Naive thymus-derived CD8-positive, alpha-beta T cell (primary cell): Measurements from ENCODE around the gene AKAP1. TPM values are rescaled to one million over a fixed set of nuclear protein-coding genes. Genes with fewer than 3 reads are reported as not detected.
"Not testable (repeated sequence)": the region's sequence is repeated elsewhere in the genome, so short reads cannot be mapped to it uniquely, and the experiment has no call there.

ENCODE experiments used
- ATAC-seq, 2 donors: fragments of 150-1000 bp; cut with Tn5 transposase in 1 of 2; sonication (Bioruptor Pico), chemical (Tn5 transposase) in 1 of 2; 1 replicate in 1 of 2; 2 replicates in 1 of 2; pipeline ENCODE4 v1.10.0; 2021; ENCODE audit warnings: mild to moderate bottlenecking in 2 of 2, moderate library complexity in 2 of 2
- POLR2A ChIA-PET: fragments of 350-600 bp; sonication (Branson Sonifier 250); formaldehyde crosslinking; loops from one replicate; lab custom pipeline; 2021; ENCODE audit warnings: antibody characterized with exemption; lab: Charles Lee
- DNase-seq, 10 donors: peaks; one replicate each; pipeline versions ENCODE4 v3.0.0 to v3.0.0-alpha.2; 2020 to 2022
- H3K27ac Mint-ChIP-seq, 10 donors: one replicate each; pipeline ENCODE4 v1.8.0; 2020 to 2022; ENCODE audit warnings: mild to moderate bottlenecking in 10 of 10, mixed read lengths in 10 of 10, moderate library complexity in 4 of 10, inconsistent platforms in 1 of 10
- H3K27me3 Mint-ChIP-seq, 5 donors: one replicate each; pipeline ENCODE4 v1.8.0; 2021 to 2022; ENCODE audit warnings: mixed read lengths in 5 of 5
- H3K36me3 Mint-ChIP-seq, 3 donors: one replicate each; pipeline ENCODE4 v1.8.0; 2020 to 2022; ENCODE audit warnings: mixed read lengths in 3 of 3, mild to moderate bottlenecking in 2 of 3, inconsistent platforms in 1 of 3
- H3K4me1 Mint-ChIP-seq, 4 donors: one replicate each; pipeline ENCODE4 v1.8.0; 2021 to 2022; ENCODE audit warnings: mixed read lengths in 4 of 4
- H3K4me3 Mint-ChIP-seq, 10 donors: one replicate each; pipeline ENCODE4 v1.8.0; 2020 to 2022; ENCODE audit warnings: mild to moderate bottlenecking in 10 of 10, mixed read lengths in 10 of 10, moderate library complexity in 6 of 10, inconsistent platforms in 1 of 10
- H3K9me3 Mint-ChIP-seq, 9 donors: one replicate each; pipeline ENCODE4 v1.8.0; 2020 to 2022; ENCODE audit warnings: mixed read lengths in 9 of 9, mild to moderate bottlenecking in 3 of 9, inconsistent platforms in 1 of 9, moderate library complexity in 1 of 9
- polyA plus RNA-seq, 3 donors: library from polyadenylated mRNA; unstranded; fragments of 300-500 nt; fragmentation: Illumina TruSeq; gene quantifications; one replicate each; pipeline ENCODE4 v1.2.3, GENCODE V29; 2021
- total RNA-seq, 8 experiments: library from RNA in 2 of 8; stranded (reverse) in 2 of 8; gene quantifications; one replicate each; pipeline ENCODE4 v1.2.3 and lab custom pipeline; 2021 to 2026

AKAP1 gene
- total and polyA plus RNA-seq, 5 experiments from 2014 or later: 14.5 to 31.3 (median 26.9) TPM

GRCh38 chr17:57096472-57097202 is 11.6 kb downstream of the AKAP1 start:
- Mint-ChIP-seq H3K9me3 (no peaks in the 10 kb centered on the region), H3K4me3 (no peak overlapping the region), H3K36me3 (peaks cover 0 to 5% (median 0%) of the 10 kb centered on the region in 3 donors), H3K27me3 (no peaks in the 10 kb centered on the region), H3K27ac (no peak overlapping the region), H3K4me1 (peaks cover 29 to 60% (median 45%) of the 10 kb centered on the region in 4 donors)
- no peak for ATAC-seq
- no peak for DNase-seq
- POLR2A ChIA-PET: no interaction called here

GRCh38 chr17:57097832-57098421 is 12.9 kb downstream of the AKAP1 start:
- Mint-ChIP-seq H3K4me3 (no peak overlapping the region), H3K4me1 (peaks cover 29 to 56% (median 41%) of the 10 kb centered on the region in 4 donors), H3K9me3 (no peaks in the 10 kb centered on the region), H3K36me3 (peaks cover 0 to 5% (median 0%) of the 10 kb centered on the region in 3 donors), H3K27ac (peak overlapping the region in 3 of 10 donors; percentile 20 to 63 (median 26)), H3K27me3 (no peaks in the 10 kb centered on the region)
- DNase-seq: no peak
- no peak for ATAC-seq
- POLR2A ChIA-PET: interaction anchor here (0.7 kb wide), 1 partner anchor 707 kb away, joined by 3 read pairs; no protein-coding TSS in a partner anchor

- no peaks in the 10 kb centered on the region for H3K9me3 Mint-ChIP-seq
- POLR2A ChIA-PET: no interaction called here
- peaks cover 24 to 49% (median 41%) of the 10 kb centered on the region in 4 donors for H3K4me1 Mint-ChIP-seq
- peak overlapping the region in 4 of 10 donors; percentile 9 to 75 (median 45) for H3K27ac Mint-ChIP-seq
- no peaks in the 10 kb centered on the region for H3K27me3 Mint-ChIP-seq
- peaks cover 0 to 2% (median 0%) of the 10 kb centered on the region in 3 donors for H3K36me3 Mint-ChIP-seq
- H3K4me3 Mint-ChIP-seq: peak overlapping the region in 1 of 10 donors; percentile 55
- DNase-seq (no peak), ATAC-seq (no peak)
Measured at GRCh38 chr17:57099165-57099564, 14.1 kb downstream of the AKAP1 start.

- H3K27ac Mint-ChIP-seq: peak overlapping the region in 3 of 10 donors; percentile 34 to 87 (median 54)
- peaks cover 0 to 15% (median 0%) of the 10 kb centered on the region in 3 donors for H3K36me3 Mint-ChIP-seq
- ATAC-seq: peak in 1 of 2 donors; percentile 40
- H3K4me1 Mint-ChIP-seq: peaks cover 23 to 50% (median 41%) of the 10 kb centered on the region in 4 donors
- POLR2A ChIA-PET: no interaction called here
- H3K4me3 Mint-ChIP-seq: peak overlapping the region in 2 of 10 donors; percentile 26 to 62
- H3K9me3 Mint-ChIP-seq: no peaks in the 10 kb centered on the region
- no peak for DNase-seq
- H3K27me3 Mint-ChIP-seq: no peaks in the 10 kb centered on the region
Measured at GRCh38 chr17:57102122-57102521, 17.1 kb downstream of the AKAP1 start.

- DNase-seq, H3K27me3 Mint-ChIP-seq, ATAC-seq, H3K9me3 Mint-ChIP-seq, H3K4me3 Mint-ChIP-seq, POLR2A ChIA-PET: not testable (repeated sequence)
- Mint-ChIP-seq H3K4me1 (peaks cover 23 to 50% (median 39%) of the 10 kb centered on the region in 4 donors), H3K36me3 (peaks cover 0 to 21% (median 0%) of the 10 kb centered on the region in 3 donors), H3K27ac (peak overlapping the region in 2 of 10 donors; percentile 34 to 87)
Measured at GRCh38 chr17:57102660-57103059, 17.6 kb downstream of the AKAP1 start.

GRCh38 chr17:57104461-57105175 is 19.6 kb downstream of the AKAP1 start:
- peaks cover 13 to 34% (median 24%) of the 10 kb centered on the region in 4 donors for H3K4me1 Mint-ChIP-seq
- no peak for DNase-seq
- POLR2A ChIA-PET: no interaction called here
- peak overlapping the region in 1 of 10 donors; percentile 37 for H3K27ac Mint-ChIP-seq
- H3K27me3 Mint-ChIP-seq: no peaks in the 10 kb centered on the region
- no peak for ATAC-seq
- H3K4me3 Mint-ChIP-seq: no peak overlapping the region
- H3K36me3 Mint-ChIP-seq: peaks cover 0 to 21% (median 0%) of the 10 kb centered on the region in 3 donors
- no peaks in the 10 kb centered on the region for H3K9me3 Mint-ChIP-seq

GRCh38 chr17:57105591-57105990 is 20.5 kb downstream of the AKAP1 start:
- POLR2A ChIA-PET: interaction anchor here (0.9 kb wide), 1 partner anchor 20 kb away, joined by 3 read pairs; the partner anchor contains the start of gene AKAP1
- Mint-ChIP-seq H3K4me1 (peaks cover 11 to 31% (median 22%) of the 10 kb centered on the region in 4 donors), H3K27me3 (no peaks in the 10 kb centered on the region), H3K4me3 (no peak overlapping the region), H3K36me3 (peaks cover 0 to 28% (median 0%) of the 10 kb centered on the region in 3 donors), H3K27ac (peak overlapping the region in 2 of 10 donors; percentile 6 to 39), H3K9me3 (no peaks in the 10 kb centered on the region)
- no peak for DNase-seq
- ATAC-seq: no peak

GRCh38 chr17:57106107-57106835 is 21.2 kb downstream of the AKAP1 start:
- Mint-ChIP-seq H3K36me3 (peaks cover 0 to 35% (median 0%) of the 10 kb centered on the region in 3 donors), H3K27ac (peak overlapping the region in 2 of 10 donors; percentile 2 to 6), H3K4me1 (peaks cover 16 to 31% (median 22%) of the 10 kb centered on the region in 4 donors), H3K9me3 (no peaks in the 10 kb centered on the region), H3K4me3 (no peak overlapping the region), H3K27me3 (no peaks in the 10 kb centered on the region)
- DNase-seq: no peak
- no peak for ATAC-seq
- POLR2A ChIA-PET: interaction anchor here (0.9 kb wide), 1 partner anchor 21 kb away, joined by 3 read pairs; the partner anchor contains the start of gene AKAP1

- Mint-ChIP-seq H3K4me3 (no peak overlapping the region), H3K36me3 (peaks cover 0 to 41% (median 2%) of the 10 kb centered on the region in 3 donors), H3K27ac (peak overlapping the region in 1 of 10 donors; percentile 40), H3K4me1 (peaks cover 10 to 24% (median 18%) of the 10 kb centered on the region in 4 donors), H3K27me3 (no peaks in the 10 kb centered on the region), H3K9me3 (no peaks in the 10 kb centered on the region)
- POLR2A ChIA-PET: no interaction called here
- DNase-seq (no peak), ATAC-seq (no peak)
Measured at GRCh38 chr17:57106836-57107497, 21.9 kb downstream of the AKAP1 start.

- peaks cover 0 to 48% (median 5%) of the 10 kb centered on the region in 3 donors for H3K36me3 Mint-ChIP-seq
- H3K27ac Mint-ChIP-seq: no peak overlapping the region
- H3K9me3 Mint-ChIP-seq: no peaks in the 10 kb centered on the region
- no peak for DNase-seq
- H3K4me3 Mint-ChIP-seq: no peak overlapping the region
- ATAC-seq: no peak
- POLR2A ChIA-PET: no interaction called here
- no peaks in the 10 kb centered on the region for H3K27me3 Mint-ChIP-seq
- peaks cover 5 to 19% (median 14%) of the 10 kb centered on the region in 4 donors for H3K4me1 Mint-ChIP-seq
Measured at GRCh38 chr17:57107498-57108101, 22.6 kb downstream of the AKAP1 start.

GRCh38 chr17:57108671-57109392 is 23.8 kb downstream of the AKAP1 start:
- ATAC-seq (no peak), DNase-seq (no peak)
- no peaks in the 10 kb centered on the region for H3K9me3 Mint-ChIP-seq
- no peak overlapping the region for H3K27ac Mint-ChIP-seq
- POLR2A ChIA-PET: no interaction called here
- peaks cover 0 to 55% (median 5%) of the 10 kb centered on the region in 3 donors for H3K36me3 Mint-ChIP-seq
- H3K4me3 Mint-ChIP-seq: no peak overlapping the region
- no peaks in the 10 kb centered on the region for H3K27me3 Mint-ChIP-seq
- peaks cover 0 to 19% (median 11%) of the 10 kb centered on the region in 4 donors for H3K4me1 Mint-ChIP-seq
